Measurements from ENCODE around the gene KANSL3.

DNA sequence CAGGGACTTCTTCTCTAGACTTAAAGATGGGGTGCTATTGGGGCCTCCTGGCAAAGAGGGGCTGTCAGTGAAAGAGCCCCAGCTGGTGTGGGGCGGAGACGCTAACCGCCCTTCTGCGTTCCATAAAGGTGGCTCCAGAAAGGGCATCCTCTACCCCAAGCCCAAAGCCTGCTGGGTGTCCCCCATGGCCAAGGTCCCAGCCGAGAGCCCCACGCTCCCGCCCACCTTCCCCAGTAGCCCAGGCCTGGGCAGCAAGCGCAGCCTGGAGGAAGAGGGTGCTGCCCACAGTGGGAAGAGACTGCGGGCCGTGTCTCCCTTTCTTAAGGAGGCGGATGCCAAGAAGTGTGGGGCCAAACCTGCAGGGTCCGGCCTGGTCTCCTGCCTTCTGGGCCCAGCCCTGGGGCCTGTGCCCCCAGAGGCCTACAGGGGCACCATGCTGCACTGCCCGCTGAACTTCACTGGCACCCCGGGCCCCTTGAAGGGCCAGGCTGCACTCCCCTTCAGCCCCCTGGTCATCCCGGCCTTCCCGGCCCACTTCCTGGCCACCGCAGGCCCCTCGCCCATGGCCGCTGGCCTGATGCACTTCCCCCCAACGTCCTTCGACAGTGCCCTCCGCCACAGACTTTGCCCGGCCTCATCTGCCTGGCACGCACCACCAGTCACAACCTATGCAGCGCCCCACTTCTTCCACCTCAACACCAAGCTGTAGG lies 86.4 kb downstream of the KANSL3 start:
- TF ChIP-seq CTCF (IDR thresholded peaks at IDR 0.05): no peak
- TF ChIP-seq ZFX (IDR thresholded peaks at IDR 0.05; ENCODE audit: borderline replicate concordance): no peak
